ENCODE measurements around the gene NOS2. TPM values are rescaled to one million over a fixed set of nuclear protein-coding genes. Genes with fewer than 3 reads are reported as not detected.

NOS2 gene
- total RNA-seq, 4 donors from 2014 or later, result 0.07 to 0.40 (median 0.35) TPM

DNA sequence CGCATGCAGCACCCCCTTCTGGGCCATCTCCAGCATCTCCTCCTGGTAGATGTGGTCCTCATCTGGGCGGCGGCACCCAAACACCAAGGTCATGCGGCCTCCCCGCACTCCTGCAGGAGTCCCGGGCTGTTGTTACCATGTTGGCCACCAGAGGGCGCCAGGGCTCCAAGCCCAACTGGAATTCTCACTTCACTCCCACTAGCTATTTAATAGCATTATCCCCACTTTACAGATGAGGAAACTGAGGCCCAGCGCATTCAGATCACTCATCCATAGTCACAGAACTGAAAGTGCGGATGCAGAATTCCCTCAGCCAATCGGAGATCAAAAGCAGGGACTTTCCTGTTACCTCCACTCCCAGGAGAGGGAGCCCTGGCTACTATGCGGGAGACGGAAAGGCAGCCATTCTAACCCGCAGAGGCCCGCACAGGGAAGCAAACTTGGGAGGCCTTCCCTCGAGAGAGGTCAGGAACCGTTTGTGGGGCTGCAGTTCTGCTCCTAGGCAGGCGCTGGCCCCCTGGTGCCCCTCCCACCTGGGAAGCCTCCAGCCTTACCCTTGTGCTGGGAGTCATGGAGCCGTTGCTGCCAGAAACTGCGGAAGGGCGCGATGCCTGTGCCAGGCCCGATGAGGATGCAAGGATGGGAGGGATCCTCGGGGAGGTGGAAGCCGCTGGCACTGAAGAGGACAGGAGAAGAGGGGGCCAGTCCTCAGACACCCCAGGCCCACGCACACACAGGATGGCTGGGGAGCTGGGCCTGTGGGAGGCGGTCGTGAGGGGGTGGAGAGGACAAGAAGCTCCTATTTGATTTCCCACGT, 40.1 kb downstream of the NOS2 start:
- Histone ChIP-seq H3K27me3 (no peaks in the 10 kb centered on the region), H3K36me3 (no peaks in the 10 kb centered on the region), H3K4me3 (no peak overlapping the region), H3K4me1 (no peaks in the 10 kb centered on the region), H3K9me3 (no peaks in the 10 kb centered on the region), H3K27ac (no peak overlapping the region)
- TF ChIP-seq, protein P1, sequence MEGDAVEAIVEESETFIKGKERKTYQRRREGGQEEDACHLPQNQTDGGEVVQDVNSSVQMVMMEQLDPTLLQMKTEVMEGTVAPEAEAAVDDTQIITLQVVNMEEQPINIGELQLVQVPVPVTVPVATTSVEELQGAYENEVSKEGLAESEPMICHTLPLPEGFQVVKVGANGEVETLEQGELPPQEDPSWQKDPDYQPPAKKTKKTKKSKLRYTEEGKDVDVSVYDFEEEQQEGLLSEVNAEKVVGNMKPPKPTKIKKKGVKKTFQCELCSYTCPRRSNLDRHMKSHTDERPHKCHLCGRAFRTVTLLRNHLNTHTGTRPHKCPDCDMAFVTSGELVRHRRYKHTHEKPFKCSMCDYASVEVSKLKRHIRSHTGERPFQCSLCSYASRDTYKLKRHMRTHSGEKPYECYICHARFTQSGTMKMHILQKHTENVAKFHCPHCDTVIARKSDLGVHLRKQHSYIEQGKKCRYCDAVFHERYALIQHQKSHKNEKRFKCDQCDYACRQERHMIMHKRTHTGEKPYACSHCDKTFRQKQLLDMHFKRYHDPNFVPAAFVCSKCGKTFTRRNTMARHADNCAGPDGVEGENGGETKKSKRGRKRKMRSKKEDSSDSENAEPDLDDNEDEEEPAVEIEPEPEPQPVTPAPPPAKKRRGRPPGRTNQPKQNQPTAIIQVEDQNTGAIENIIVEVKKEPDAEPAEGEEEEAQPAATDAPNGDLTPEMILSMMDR (IDR thresholded peaks at IDR 0.05), result peak in 3 of 4 experiments; percentile 63 to 91 (median 78)
- TF ChIP-seq POLR2A (IDR thresholded peaks at IDR 0.05), result no peak
- 38 to 82% methylated on average over 6 to 9 of the region's 28 CpGs for WGBS, 2 donors (ENCODE audit: low coverage in 1 of 2)
- ATAC-seq, result no peak

DNA sequence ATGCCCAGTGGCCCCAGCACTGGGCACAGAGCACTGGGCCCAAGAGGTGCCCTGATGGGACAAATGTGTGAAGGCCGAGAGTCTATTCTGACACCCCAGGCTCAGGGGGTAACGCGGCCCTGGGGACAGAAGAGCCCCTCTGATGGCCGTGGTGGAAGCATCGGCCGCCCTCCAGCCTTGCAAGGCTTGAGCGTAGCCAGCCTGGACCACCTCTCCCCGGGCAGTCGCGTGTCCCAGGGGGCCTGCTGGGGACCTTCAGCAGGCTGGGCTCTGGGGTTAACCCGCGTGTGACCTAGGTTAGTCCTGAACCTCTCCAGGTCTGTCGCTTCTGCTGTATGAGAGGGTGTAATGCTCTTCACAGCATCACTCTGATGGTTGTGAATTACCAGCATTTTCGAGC, 40.8 kb downstream of the NOS2 start:
- Histone ChIP-seq H3K36me3 (no peaks in the 10 kb centered on the region), H3K9me3 (no peaks in the 10 kb centered on the region), H3K27me3 (no peaks in the 10 kb centered on the region), H3K27ac (no peak overlapping the region), H3K4me3 (no peak overlapping the region), H3K4me1 (no peaks in the 10 kb centered on the region)
- WGBS, 2 donors (ENCODE audit: low coverage in 1 of 2), result no CpG with 5 or more reads among the region's 14 CpGs
- TF ChIP-seq POLR2AphosphoS5 (IDR thresholded peaks at IDR 0.05) (no peak), POLR2A (IDR thresholded peaks at IDR 0.05) (no peak), EP300 (IDR thresholded peaks at IDR 0.05) (no peak)
- TF ChIP-seq, protein P1 (IDR thresholded peaks at IDR 0.05), result no peak
- no peak for ATAC-seq

DNA sequence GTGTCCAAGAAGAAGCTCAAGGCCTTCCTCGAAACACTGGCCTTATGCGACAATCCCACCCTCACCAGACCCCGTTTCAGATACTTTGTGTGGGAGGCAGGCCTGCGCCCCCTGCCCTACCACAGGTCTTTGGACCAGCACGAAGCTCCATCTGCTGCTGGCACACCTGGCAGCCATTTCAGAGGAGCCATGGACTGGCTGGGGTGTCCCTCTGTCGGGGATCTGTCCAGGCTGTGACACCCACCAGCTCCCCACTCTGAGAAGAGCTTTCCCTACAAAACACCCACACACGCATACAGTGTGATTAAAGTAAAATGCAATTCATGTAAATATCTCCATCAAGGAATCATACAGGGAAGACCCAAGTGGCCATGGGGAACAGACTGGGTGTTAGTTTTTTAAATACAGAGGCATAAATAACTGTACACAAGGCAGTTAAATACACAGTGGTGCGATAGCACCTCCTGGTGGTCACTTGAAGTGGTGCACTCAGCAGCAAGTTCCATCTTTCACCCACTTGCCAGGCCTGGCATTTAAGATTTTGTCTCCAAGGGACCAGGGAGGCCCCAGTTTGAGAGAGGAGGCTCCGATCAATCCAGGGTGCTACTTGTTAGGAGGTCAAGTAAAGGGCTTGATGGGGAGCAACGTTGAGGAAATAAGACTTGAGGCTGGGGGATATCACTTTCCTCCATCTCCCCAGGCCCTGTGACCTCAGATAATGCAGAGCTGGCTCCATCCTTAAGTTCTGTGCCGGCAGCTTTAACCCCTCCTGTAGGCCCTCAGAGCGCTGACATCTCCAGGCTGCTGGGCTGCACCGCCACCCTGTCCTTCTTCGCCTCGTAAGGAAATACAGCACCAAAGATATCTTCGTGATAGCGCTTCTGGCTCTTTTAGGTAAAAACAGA, 43.6 kb downstream of the NOS2 start:
- Histone ChIP-seq H3K36me3 (no peaks in the 10 kb centered on the region), H3K27ac (no peak overlapping the region), H3K4me1 (no peaks in the 10 kb centered on the region), H3K27me3 (no peaks in the 10 kb centered on the region), H3K4me3 (no peak overlapping the region), H3K9me3 (no peaks in the 10 kb centered on the region)
- ATAC-seq, result no peak
- TF ChIP-seq EP300 (IDR thresholded peaks at IDR 0.05), result no peak
- TF ChIP-seq, protein P1 (IDR thresholded peaks at IDR 0.05), result peak in 3 of 4 experiments; percentile 76 to 82 (median 80)
- WGBS, 2 donors (ENCODE audit: low coverage in 1 of 2), result 54 to 66% methylated on average over 7 to 13 of the region's 17 CpGs

DNA sequence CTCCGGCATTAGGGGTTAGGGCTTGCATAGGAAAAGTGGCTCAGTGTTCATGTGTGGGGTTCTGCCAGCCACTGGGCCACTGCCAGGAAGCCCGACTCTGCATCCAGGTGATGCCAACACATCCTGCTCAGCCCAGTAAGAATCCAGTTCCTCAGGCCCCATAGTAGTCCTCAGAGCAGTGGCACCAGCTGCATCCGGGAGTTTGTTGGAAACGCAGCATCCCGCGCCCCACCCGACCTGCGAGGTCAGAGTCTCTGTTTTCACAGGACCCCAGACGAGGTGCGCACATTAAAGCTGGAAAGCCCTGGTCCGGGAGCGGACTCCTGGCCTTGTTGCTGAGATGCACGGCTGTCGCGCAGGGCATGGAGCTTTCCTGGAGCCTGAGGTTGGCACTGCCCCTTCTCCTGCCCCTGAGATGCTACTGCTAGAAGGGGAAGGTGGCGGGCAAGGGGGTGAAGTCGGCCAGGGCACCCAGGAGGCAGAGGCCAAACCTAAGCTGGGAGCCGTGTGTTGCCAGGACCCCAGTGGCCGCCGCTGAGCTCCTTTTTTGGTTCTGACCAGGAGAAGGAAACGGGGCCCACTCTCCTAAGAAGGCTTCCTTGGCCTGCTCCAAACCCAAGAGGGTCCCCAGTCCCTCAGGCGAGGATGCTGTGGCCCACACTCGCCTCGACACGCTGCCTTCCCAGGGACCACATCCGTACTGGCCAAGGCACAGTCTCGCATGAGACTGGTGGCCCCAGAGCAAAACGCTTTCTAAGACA, 44.4 kb downstream of the NOS2 start:
- TF ChIP-seq POLR2A (IDR thresholded peaks at IDR 0.05) (no peak), POLR2AphosphoS5 (IDR thresholded peaks at IDR 0.05) (no peak), EP300 (IDR thresholded peaks at IDR 0.05) (no peak)
- TF ChIP-seq, protein P1 (IDR thresholded peaks at IDR 0.05), result no peak
- Histone ChIP-seq H3K4me1 (no peaks in the 10 kb centered on the region), H3K27ac (no peak overlapping the region), H3K4me3 (no peak overlapping the region), H3K36me3 (no peaks in the 10 kb centered on the region), H3K9me3 (no peaks in the 10 kb centered on the region), H3K27me3 (no peaks in the 10 kb centered on the region)
- 84% methylated on average over 11 of the region's 28 CpGs; no CpG with 5 or more reads in 1 of the 2 donors for WGBS, 2 donors (ENCODE audit: low coverage in 1 of 2)
- ATAC-seq, result no peak

All from gastroesophageal sphincter (tissue), 4 donors.